Measurements from ENCODE around the gene PDGFA.

DNA sequence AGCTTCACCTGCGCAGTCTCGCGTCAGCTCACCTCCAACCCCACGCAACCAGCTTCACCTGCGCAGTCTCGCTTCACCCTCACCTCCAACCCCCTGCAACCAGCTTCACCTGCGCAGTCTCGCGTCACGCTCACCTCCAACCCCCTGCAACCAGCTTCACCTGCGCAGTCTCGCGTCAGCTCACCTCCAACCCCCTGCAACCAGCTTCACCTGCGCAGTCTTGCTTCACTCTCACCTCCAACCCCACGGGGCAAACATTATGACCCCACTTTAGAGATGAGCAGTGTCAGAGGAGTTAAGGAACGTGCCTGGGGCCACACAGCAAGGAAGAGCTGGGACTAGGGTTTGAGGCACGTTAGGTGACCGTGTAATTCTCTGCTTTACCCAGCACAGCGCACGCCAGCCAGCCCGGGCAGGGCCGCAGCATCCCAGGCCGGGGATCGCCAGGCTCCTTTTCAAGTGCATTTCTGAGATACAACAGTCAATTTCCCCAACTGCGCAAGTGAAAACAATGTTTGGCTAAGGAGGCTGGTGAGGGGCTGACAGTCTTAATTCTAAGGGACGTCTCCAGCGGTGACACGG is 22.6 kb upstream of the PDGFA start:
- TF ChIP-seq, protein P1, sequence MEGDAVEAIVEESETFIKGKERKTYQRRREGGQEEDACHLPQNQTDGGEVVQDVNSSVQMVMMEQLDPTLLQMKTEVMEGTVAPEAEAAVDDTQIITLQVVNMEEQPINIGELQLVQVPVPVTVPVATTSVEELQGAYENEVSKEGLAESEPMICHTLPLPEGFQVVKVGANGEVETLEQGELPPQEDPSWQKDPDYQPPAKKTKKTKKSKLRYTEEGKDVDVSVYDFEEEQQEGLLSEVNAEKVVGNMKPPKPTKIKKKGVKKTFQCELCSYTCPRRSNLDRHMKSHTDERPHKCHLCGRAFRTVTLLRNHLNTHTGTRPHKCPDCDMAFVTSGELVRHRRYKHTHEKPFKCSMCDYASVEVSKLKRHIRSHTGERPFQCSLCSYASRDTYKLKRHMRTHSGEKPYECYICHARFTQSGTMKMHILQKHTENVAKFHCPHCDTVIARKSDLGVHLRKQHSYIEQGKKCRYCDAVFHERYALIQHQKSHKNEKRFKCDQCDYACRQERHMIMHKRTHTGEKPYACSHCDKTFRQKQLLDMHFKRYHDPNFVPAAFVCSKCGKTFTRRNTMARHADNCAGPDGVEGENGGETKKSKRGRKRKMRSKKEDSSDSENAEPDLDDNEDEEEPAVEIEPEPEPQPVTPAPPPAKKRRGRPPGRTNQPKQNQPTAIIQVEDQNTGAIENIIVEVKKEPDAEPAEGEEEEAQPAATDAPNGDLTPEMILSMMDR (IDR thresholded peaks at IDR 0.05), result no peak
- no peak for TF ChIP-seq POLR2A (IDR thresholded peaks at IDR 0.05)
- TF ChIP-seq POLR2AphosphoS5 (IDR thresholded peaks at IDR 0.05), result no peak
